ENCODE results near the gene TTI1. TPM values are rescaled to one million over a fixed set of nuclear protein-coding genes. Genes with fewer than 3 reads are reported as not detected.
A peak's percentile ranks its signal among the peaks of the same experiment; 100 is the strongest.

The TTI1 gene
- total and polyA plus RNA-seq, 2 of the 13 experiments (the other 11 are each of a cell fraction or from before 2014, with no cell fraction given), result 22.9 to 39.8 TPM

- no peak for TF ChIP-seq ISX (CRISPR knock-in tag; conservative IDR thresholded peaks at IDR 0.05)
- TF ChIP-seq PATZ1 (CRISPR knock-in tag; IDR thresholded peaks at IDR 0.05), result peak; percentile 68
- TF ChIP-seq XRCC5 (optimal IDR thresholded peaks at IDR 0.05; ENCODE audit: low read length), result peak; percentile 34
- TF ChIP-seq ZNF33A (CRISPR knock-in tag; IDR thresholded peaks at IDR 0.05; ENCODE audit: borderline replicate concordance), result no peak
- no peak for TF ChIP-seq TCF7 (IDR thresholded peaks at IDR 0.05; ENCODE audit: low read depth)
- 0 out of 2 replicates have a peak, but pooled peaks have one; percentile 24 for TF ChIP-seq ZNF788 (CRISPR knock-in tag; IDR thresholded peaks at IDR 0.05; ENCODE audit: borderline replicate concordance)
- no peak for TF ChIP-seq ARNTL (CRISPR knock-in tag; IDR thresholded peaks at IDR 0.05)
- peak; percentile 29; the same call in 1 of the 2 replicates for TF ChIP-seq STAG1 (CRISPR knock-in tag; IDR thresholded peaks at IDR 0.05)
- no peak for TF ChIP-seq ZNF737 (CRISPR knock-in tag; IDR thresholded peaks at IDR 0.05; ENCODE audit: borderline replicate concordance)
- TF ChIP-seq SP140L (CRISPR knock-in tag; IDR thresholded peaks at IDR 0.05; ENCODE audit: borderline replicate concordance), result no peak
- TF ChIP-seq, protein P1, sequence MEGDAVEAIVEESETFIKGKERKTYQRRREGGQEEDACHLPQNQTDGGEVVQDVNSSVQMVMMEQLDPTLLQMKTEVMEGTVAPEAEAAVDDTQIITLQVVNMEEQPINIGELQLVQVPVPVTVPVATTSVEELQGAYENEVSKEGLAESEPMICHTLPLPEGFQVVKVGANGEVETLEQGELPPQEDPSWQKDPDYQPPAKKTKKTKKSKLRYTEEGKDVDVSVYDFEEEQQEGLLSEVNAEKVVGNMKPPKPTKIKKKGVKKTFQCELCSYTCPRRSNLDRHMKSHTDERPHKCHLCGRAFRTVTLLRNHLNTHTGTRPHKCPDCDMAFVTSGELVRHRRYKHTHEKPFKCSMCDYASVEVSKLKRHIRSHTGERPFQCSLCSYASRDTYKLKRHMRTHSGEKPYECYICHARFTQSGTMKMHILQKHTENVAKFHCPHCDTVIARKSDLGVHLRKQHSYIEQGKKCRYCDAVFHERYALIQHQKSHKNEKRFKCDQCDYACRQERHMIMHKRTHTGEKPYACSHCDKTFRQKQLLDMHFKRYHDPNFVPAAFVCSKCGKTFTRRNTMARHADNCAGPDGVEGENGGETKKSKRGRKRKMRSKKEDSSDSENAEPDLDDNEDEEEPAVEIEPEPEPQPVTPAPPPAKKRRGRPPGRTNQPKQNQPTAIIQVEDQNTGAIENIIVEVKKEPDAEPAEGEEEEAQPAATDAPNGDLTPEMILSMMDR (CRISPR knock-in tag; IDR thresholded peaks at IDR 0.05), result peak; percentile 43
- no peak for TF ChIP-seq SMARCE1 (IDR thresholded peaks at IDR 0.05; ENCODE audit: borderline replicate concordance)
- TF ChIP-seq PRMT3 (CRISPR knock-in tag; IDR thresholded peaks at IDR 0.05; ENCODE audit: borderline replicate concordance, low read depth), result no peak
- TF ChIP-seq, protein P2, sequence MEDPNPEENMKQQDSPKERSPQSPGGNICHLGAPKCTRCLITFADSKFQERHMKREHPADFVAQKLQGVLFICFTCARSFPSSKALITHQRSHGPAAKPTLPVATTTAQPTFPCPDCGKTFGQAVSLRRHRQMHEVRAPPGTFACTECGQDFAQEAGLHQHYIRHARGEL (CRISPR knock-in tag; IDR thresholded peaks at IDR 0.05), result peak; percentile 96
- no peak for TF ChIP-seq ZBTB21 (CRISPR knock-in tag; IDR thresholded peaks at IDR 0.05)
- Histone ChIP-seq H3K9ac (ENCODE audit: insufficient read depth, low read depth, low read length) (no peak overlapping the region), H2AFZ (ENCODE audit: low read length) (no peak overlapping the region), H3K79me2 (ENCODE audit: insufficient read depth, low read length) (no peaks in the 10 kb centered on the region), H4K20me1 (ENCODE audit: insufficient read depth, low read length) (no peaks in the 10 kb centered on the region), H3K4me1 (ENCODE audit: insufficient read depth, low read length) (peaks cover 16% of the 10 kb centered on the region), H3K9me3 (ENCODE audit: low read length) (no peaks in the 10 kb centered on the region), H3K4me2 (ENCODE audit: low read depth, low read length) (no peak overlapping the region), H3K4me3 (replicated peaks in 1 of 3; ENCODE audit: insufficient read depth in 1 of 3, low read depth in 2 of 3, low read length in 3 of 3) (no peak overlapping the region), H3K27me3 (ENCODE audit: control insufficient read depth in 1 of 2, insufficient read depth in 2 of 2, low read length in 2 of 2) (peaks cover 9 to 14% of the 10 kb centered on the region in 2 experiments; a peak in 3 of 5 replicates), H3K27ac (ENCODE audit: extremely low read length, insufficient read depth, low read length) (no peak overlapping the region), H3K36me3 (replicated peaks in 1 of 2; ENCODE audit: control insufficient read depth in 1 of 2, insufficient read depth in 2 of 2, low read length in 2 of 2) (no peaks in the 10 kb centered on the region)
- in situ Hi-C loops (cut with HindIII; ENCODE audit: extremely low pct_ligation_motif_present, low pct_unique_long_range_greater_than_20kb) (no loop called here), intact Hi-C loops (cut with micrococcal nuclease; ENCODE audit: unreplicated experiment) (loop anchor here (5.0 kb wide), 1 partner anchor 279 kb away; no protein-coding TSS in a partner anchor)
- FAIRE-seq (no peak), DNase-seq (ENCODE audit: low spot score) (no peak), ATAC-seq (peak; percentile 26; the same call in 2 of the 3 replicates)
- 68% methylated on average over 37 of the region's 47 CpGs for WGBS (ENCODE audit: low lambda C conversion rate)
- POLR2A ChIA-PET, result no interaction called here
- CTCF ChIA-PET (ENCODE audit: low intra/inter-chr PET ratio, low total read pairs), result no interaction called here
- no TSS peak for BruUV-seq (replicated peaks)
These were observed 89.5 kb downstream of the TTI1 start for GRCh38 chr20:37943501-37944455.

Measured in HepG2 (cell line).